Retinal pigment epithelial cell (primary cell): ENCODE data around the gene TMEM131.
A peak's percentile ranks its signal among the peaks of the same experiment; 100 is the strongest.

Experiments
- DNase-seq: peaks from one replicate; pipeline ENCODE4 v3.0.0-alpha.2; 2010; ENCODE audit warnings: low read depth
- H3K4me3 ChIP-seq: 2 replicates; pipeline ENCODE4 v1.5.1; 2011; ENCODE audit warnings: mild to moderate bottlenecking, low read length, control low read depth, moderate library complexity
- CTCF ChIP-seq: conservative IDR thresholded peaks from 2 replicates; pipeline ENCODE4 v1.5.1; 2011; ENCODE audit warnings: low read depth, low read length, control low read depth, inconsistent platforms

Gene TMEM131

GRCh38 chr2:97781981-97782380, 213.8 kb downstream of the TMEM131 start:
- DNase-seq, result no peak
- TF ChIP-seq CTCF, result no peak
- H3K4me3 ChIP-seq, result no peak overlapping the region

- DNase-seq, result no peak
- no peak overlapping the region for H3K4me3 ChIP-seq
- no peak for TF ChIP-seq CTCF
Observed at GRCh38 chr2:97779141-97779540, 216.6 kb downstream of the TMEM131 start.

DNA sequence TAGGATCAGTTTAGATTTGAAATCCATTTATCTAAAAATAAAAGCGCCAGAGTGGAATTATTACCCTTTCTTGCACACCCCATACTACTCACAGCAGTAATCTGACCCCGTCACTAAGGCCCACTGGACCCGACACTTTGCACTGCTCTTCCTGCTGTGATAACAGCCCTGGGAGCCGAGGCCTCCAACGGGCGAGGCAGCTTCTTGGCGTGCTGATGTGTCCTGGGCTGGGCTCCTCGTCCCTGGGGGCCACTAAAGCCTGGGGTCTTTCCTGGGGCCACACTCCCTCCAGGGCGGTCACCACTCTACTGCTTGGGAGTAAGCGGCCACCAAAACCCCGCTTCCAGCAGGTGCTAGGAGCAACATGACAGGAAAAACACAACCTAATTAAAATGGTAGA, 220.7 kb downstream of the TMEM131 start:
- DNase-seq, result no peak
- TF ChIP-seq CTCF, result no peak
- no peak overlapping the region for H3K4me3 ChIP-seq

- DNase-seq, result no peak
- no peak overlapping the region for H3K4me3 ChIP-seq
- TF ChIP-seq CTCF, result peak; percentile 44
Observed at GRCh38 chr2:97774425-97774824, 221.3 kb downstream of the TMEM131 start.

DNA sequence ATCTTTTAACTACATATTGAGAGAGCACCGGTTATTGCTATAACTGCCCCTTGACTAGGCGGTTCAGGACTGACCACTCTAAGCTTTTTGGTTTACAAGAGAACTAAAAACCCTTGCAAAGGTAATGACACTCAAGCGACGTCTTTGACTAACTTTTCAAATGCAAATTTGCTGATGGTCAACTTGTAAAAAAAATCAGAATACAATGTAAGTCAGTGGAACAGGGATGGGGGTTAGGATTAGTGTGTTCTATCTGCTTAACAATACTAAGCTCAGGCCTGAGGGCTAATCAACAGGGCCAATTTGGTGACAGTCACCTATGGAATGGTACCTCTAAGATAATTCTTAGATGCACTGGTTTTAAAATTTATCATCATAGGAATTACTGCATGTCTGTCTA, 225.3 kb downstream of the TMEM131 start:
- no peak overlapping the region for H3K4me3 ChIP-seq
- no peak for DNase-seq
- TF ChIP-seq CTCF, result no peak

DNA sequence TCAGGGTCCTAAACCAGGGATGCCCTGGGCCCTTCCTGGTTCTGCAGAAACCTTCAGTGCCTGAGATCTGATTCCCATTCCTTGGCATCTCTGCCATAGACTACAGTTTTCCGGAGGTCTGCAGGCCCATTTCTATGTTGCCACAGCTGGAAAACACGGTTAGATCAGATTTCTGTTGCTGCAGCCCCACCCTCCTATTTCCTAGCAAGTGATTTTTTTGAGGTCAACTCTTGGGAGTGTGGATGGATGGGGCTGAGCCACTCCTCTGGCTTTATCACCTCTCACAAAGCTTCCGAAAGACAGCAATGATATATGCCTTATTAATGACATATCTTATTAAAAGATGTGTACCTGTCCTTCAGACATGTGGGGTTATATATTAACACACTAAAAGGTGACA, 226.0 kb downstream of the TMEM131 start:
- no peak for TF ChIP-seq CTCF
- no peak overlapping the region for H3K4me3 ChIP-seq
- DNase-seq, result no peak

DNA sequence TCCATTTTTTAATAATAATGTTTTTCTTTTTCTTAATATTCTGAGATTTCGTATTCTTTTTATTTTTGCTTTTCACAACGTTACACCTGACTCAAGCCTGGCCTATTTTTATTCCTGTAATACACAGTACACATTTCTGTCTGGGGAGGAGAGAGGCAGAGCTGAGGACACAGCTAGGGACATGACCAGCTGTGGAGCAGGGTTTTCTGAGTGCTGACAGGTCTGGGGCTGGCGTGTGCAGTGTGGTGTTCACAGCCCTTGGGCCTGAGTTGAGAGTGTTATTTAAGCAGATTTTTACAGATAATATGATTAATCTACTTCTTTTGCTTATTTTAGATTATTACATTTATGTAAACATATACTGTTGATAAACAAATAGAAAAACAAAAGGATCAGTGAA, 226.4 kb downstream of the TMEM131 start:
- H3K4me3 ChIP-seq, result no peak overlapping the region
- no peak for TF ChIP-seq CTCF
- no peak for DNase-seq
